SK-N-SH treated with all-trans-retinoic acid at 6 μM for 48 hours (cell line): ENCODE results near the gene VPS13A.

ENCODE experiments used
- ARNTL ChIP-seq: fragments of 450-650 bp; formaldehyde crosslinking; IDR thresholded peaks from 2 replicates; pipeline ENCODE4 v1.5.0; 2020; ENCODE audit warnings: low read depth, mild to moderate bottlenecking, moderate library complexity, borderline replicate concordance
- ISL1 ChIP-seq: fragments of 250-450 bp; sonication (Bioruptor Pico); IDR thresholded peaks from 2 replicates; pipeline ENCODE4 v2.1.2; 2022; ENCODE audit warnings: mild to moderate bottlenecking, moderate library complexity
- RARB ChIP-seq: fragments of 250-450 bp; sonication (Bioruptor Pico); IDR thresholded peaks from 2 replicates; pipeline ENCODE4 v1.8.0; 2021; ENCODE audit warnings: mild to moderate bottlenecking, moderate library complexity
- TOX ChIP-seq: fragments of 250-450 bp; sonication (Bioruptor Pico); IDR thresholded peaks from 2 replicates; pipeline ENCODE4 v1.8.0; 2021; ENCODE audit warnings: mild to moderate bottlenecking, moderate library complexity, borderline replicate concordance
- ZFP3 ChIP-seq: fragments of 250-450 bp; sonication (Bioruptor Pico); IDR thresholded peaks from 2 replicates; pipeline ENCODE4 v1.5.0; 2020; ENCODE audit warnings: mild to moderate bottlenecking, moderate library complexity
- ZFP30 ChIP-seq: fragments of 450-650 bp; formaldehyde crosslinking; IDR thresholded peaks from 2 replicates; pipeline ENCODE4 v1.5.0; 2022; ENCODE audit warnings: mild to moderate bottlenecking, moderate library complexity
- ZNF565 ChIP-seq: fragments of 450-650 bp; formaldehyde crosslinking; conservative IDR thresholded peaks from 2 replicates; pipeline ENCODE4 v1.5.0; 2020; ENCODE audit warnings: low read depth, mild to moderate bottlenecking, moderate library complexity
- TF ChIP-seq, protein P1 (sequence below): fragments of 250-450 bp; sonication (Bioruptor Pico); IDR thresholded peaks from 2 replicates; pipeline ENCODE4 v1.5.1; 2020; ENCODE audit warnings: low read depth, mild to moderate bottlenecking, moderate library complexity

GRCh38 chr9:77224746-77225312, 47.5 kb downstream of the VPS13A start:
- no peak for TF ChIP-seq ZFP3 (CRISPR knock-in tag)
- TF ChIP-seq, protein P1, sequence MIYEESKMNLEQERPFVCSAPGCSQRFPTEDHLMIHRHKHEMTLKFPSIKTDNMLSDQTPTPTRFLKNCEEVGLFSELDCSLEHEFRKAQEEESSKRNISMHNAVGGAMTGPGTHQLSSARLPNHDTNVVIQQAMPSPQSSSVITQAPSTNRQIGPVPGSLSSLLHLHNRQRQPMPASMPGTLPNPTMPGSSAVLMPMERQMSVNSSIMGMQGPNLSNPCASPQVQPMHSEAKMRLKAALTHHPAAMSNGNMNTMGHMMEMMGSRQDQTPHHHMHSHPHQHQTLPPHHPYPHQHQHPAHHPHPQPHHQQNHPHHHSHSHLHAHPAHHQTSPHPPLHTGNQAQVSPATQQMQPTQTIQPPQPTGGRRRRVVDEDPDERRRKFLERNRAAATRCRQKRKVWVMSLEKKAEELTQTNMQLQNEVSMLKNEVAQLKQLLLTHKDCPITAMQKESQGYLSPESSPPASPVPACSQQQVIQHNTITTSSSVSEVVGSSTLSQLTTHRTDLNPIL (CRISPR knock-in tag) = no peak
- TF ChIP-seq RARB (CRISPR knock-in tag) = no peak
- TF ChIP-seq ZNF565 (CRISPR knock-in tag) = no peak
- no peak for TF ChIP-seq ZFP30 (CRISPR knock-in tag)
- TF ChIP-seq TOX = no peak
- TF ChIP-seq ISL1 (CRISPR knock-in tag) = peak; percentile 51
- TF ChIP-seq ARNTL (CRISPR knock-in tag) = no peak
